ENCODE measurements around the gene RASSF6. TPM values are rescaled to one million over a fixed set of nuclear protein-coding genes. Genes with fewer than 3 reads are reported as not detected.

The RASSF6 gene
- total and polyA plus RNA-seq, 2 of the 8 experiments (the other 6 are each of a cell fraction or from before 2014, with no cell fraction given): 0.03 to 0.28 TPM

DNA sequence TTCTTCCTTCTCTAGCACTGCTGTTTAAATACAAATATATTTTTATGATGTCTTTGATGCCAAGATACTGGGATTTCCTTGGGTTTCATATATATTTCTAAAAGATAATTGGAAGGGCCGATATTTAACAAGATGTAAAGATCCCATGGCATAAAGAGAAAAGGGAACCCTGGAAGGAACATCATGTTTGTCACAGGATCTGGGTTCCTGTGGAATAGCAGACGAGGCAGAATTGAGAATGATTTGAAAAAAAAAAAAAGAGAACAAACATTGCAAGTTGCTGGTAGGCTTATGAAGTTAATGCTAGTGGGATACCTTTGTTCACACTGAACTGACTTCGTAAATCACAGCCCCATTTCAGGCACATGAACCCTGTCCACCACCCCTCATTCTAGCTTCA, 33.6 kb downstream of the RASSF6 start (continued):
- TF ChIP-seq MAFK (IDR thresholded peaks at IDR 0.05; ENCODE audit: low read depth, low read length): no peak
- no peak for TF ChIP-seq CBX8 (IDR thresholded peaks at IDR 0.05; ENCODE audit: borderline replicate concordance, low read depth, low read length)
- TF ChIP-seq EGR1 (IDR thresholded peaks at IDR 0.05; ENCODE audit: borderline replicate concordance, low read depth, low read length): no peak
- no peak for TF ChIP-seq CREB1 (IDR thresholded peaks at IDR 0.05)
- no peak for TF ChIP-seq TBP (IDR thresholded peaks at IDR 0.05; ENCODE audit: low read depth, low read length)
- TF ChIP-seq TAF7 (optimal IDR thresholded peaks at IDR 0.05; ENCODE audit: borderline replicate concordance, low read depth, low read length): no peak
- TF ChIP-seq SIX5 (IDR thresholded peaks at IDR 0.05; ENCODE audit: low read depth, low read length): no peak
- TF ChIP-seq SAP30 (IDR thresholded peaks at IDR 0.05; ENCODE audit: insufficient read depth, insufficient replicate concordance, low read length): no peak

Data from H1 (cell line).